GM18526 (cell line): ENCODE measurements around the gene ZNF462.

Experiments
- POLR2A ChIP-seq: IDR thresholded peaks from 3 replicates; pipeline ENCODE4 v1.6.1; 2011; ENCODE audit not compliant: insufficient read length; ENCODE audit errors: extremely low read depth

ZNF462 gene

DNA sequence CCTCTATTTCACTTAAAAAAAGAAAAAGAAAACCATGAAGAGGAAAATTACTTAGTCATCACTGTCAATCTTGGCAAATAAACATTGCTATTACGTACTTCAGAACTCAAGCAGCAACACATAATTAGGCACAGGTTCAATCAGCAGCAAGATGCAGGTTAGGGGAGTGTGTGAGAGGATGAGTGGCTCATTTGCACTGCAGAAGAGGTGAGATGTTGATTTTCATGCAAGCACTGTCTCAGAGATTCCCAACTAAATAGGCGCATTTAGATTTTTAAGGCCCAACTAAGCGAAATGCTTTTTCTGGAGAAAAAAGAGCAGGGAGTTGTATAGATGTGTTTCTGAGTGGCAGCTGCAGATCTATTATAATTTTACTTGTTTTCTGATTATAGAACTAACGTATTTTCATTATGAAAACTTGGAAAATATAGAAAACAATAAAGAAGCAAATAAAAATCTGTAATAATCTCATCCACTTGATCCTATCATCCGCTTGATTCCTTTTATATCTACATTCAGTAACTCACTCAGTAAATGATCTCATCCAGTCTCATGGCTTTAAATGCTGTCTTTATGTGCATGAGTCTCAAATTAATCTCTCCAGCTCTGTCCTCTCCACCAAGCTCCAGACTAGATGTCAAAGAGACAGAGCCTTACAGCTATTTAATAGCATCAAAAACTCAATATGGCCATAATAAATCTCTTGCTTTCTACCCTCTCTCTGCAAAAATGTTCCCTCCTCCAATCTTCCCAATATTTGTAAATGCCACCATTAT is 162.5 kb downstream of the ZNF462 start:
- no peak for TF ChIP-seq POLR2A

GRCh38 chr9:107029146-107029545 is 166.2 kb downstream of the ZNF462 start:
- no peak for TF ChIP-seq POLR2A

GRCh38 chr9:107033966-107034365 is 171.0 kb downstream of the ZNF462 start:
- no peak for TF ChIP-seq POLR2A

DNA sequence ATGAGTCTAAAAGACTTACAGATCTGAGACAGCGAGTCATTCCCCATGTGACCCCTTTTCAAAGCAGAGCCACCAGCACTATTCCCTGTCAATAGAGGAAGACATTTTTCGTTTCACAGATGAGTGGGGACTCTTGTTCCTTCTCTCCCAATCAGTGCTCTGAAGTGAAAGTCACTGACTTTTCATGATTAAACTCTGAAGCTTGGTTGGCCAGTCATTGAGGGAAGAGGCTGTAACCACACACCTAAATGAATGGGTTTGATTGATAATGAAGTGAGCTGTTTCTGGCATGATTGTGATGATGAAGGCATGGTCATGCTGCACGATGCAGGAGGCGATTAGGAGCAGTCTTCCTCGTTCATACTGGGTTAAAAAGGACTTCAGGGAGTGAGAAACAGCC is 171.9 kb downstream of the ZNF462 start:
- TF ChIP-seq POLR2A = no peak

DNA sequence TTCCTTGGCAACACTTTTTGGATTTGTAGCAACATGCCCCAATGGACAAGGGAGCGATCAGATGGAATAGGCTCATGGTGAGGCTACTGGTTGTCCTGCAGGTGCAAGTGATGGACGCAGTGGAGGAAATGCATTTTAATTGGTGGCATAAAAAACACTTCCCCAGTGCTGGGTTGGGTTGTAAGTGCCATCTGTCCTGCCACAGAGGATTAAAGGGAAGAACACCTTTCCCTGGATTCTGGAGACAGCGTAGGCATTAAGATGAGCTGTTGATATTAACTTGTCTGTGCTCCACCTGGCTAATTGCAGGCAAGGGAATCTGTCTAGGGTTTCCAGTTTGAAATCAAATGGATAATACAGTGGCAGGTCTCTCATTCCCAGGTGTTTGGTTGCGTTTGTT is 173.4 kb downstream of the ZNF462 start:
- no peak for TF ChIP-seq POLR2A

- TF ChIP-seq POLR2A = no peak
Measured at GRCh38 chr9:107039542-107039941, 176.6 kb downstream of the ZNF462 start.

- no peak for TF ChIP-seq POLR2A
Measured at GRCh38 chr9:107042606-107043005, 179.6 kb downstream of the ZNF462 start.

DNA sequence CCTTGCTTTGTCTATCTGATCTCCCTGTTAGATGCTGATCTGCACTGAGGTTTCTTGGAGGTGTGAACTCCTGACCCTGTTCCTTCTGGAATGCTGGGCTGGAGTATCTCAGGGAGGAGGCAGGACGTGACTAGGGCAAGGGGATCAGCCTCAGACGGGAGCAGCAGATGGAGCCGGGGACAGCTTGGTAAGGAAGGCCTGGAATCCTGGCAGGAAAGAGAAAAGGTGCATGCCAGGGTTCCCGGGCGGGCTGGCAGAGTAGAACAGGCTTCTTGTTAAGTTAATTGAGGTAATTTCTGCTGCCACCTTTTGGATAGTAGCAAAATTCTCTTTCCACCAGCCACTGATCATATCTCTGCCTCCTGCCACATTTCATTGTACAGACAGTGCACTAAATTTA is 180.9 kb downstream of the ZNF462 start:
- no peak for TF ChIP-seq POLR2A

DNA sequence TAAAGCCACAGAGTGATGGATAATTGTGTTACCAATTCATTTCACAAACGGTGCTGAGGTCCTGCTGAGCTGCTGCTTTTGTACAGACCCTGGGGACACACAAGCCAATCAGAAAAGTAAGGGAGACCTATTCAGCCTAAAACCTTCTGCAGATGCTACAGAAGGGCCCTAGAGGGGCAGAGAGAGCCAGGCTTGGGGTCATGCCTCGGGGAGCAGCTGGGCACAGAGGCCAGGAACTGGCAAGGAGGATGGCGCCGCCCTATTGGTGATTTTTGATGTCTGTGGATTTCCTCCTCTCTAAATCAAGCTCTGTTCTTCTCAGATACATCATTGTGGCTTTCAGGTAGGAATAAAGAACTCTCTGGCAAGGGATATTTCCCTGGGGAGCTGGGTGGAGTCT is 181.9 kb downstream of the ZNF462 start:
- TF ChIP-seq POLR2A = no peak

DNA sequence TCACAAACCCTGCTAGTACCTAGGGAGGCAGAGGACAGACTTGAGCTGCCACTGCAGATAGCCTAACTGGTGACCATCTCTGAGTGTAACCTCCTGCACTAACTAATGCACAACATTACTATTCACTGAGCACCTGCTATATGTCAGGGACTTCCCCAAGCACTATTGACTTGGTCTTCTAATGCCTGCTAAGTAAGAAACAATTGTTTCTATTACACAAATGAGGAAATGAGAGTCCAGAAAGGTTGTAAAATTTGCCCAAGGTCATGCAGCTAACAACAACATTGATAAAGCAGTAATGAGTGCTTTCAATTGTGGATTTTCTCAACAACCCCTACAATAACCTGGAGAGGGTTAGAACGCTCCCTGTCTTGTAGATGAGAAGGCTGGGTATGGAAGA is 183.7 kb downstream of the ZNF462 start:
- TF ChIP-seq POLR2A = no peak

DNA sequence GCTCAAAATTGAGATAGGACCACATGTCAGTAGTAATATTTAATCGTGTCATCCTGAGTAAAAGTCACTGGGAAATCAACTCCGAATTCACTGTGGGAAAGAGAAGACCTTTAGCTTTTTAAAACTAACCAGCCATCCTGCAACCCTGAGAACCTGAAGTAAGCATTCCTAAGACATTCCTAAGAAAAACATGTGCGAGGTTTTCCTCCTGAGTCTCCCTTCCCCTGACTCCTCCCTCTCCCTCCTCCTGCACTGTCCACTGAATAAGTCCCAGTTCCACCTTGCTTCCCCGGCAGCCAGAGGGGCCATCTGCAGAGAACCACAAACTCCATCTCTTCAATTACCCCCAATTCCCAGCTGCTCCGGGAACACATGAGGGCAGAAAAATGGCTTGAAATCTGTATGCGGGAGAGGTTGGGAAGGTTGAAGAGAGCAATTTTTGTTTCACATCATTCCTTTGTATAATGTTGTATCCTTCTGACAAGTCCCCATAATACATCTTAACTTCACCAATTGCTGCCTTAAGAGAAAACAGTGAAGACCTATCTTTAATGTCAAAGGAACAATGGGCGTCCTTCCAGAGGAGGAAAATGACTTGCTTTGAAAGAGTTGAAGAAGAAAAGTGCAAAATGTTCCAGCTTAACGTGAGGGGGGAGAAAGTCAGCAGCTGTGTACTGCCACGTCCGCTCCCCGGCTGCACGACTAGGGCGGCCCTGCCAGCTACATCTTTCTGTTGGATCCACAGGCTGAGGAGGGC is 186.3 kb downstream of the ZNF462 start:
- TF ChIP-seq POLR2A = no peak

GRCh38 chr9:107049803-107050184 is 186.8 kb downstream of the ZNF462 start:
- TF ChIP-seq POLR2A = no peak

DNA sequence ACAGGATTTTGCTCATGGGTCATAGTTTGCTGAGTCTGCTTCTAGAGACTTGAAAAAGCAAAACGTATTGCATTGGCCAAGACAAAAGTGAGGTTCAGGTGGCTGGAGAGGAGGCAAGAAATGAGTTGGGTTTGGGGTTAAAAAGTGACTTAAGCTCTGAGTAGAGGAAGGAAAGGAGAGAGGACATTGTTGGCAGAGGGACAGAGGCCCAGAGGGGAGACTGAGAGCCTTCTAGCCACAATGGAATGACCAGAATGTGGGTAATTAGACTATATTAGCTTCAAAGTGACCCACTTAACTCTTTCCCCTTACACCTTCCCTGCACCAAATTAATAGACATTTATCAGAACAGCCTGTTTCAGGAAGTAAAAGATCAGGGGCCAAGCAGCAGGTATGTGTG is 188.4 kb downstream of the ZNF462 start:
- no peak for TF ChIP-seq POLR2A

DNA sequence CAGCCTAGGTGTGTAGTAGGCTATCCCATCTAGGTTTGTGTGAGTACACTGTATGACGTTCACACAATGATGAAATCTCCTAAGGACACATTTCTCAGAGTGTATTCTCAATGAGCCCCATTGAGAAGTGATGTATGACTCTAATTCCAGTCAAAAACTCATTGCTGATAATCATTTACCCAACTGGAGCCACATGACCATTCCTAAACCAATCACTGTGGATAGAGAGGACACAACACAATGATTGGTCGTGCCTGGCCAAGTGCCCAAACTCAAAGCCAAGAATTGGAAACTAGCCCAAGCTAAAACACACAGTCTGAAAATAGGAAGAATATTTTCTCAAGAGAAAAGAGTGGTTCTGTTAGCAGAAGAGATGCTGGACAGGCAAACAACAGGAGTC is 191.2 kb downstream of the ZNF462 start:
- no peak for TF ChIP-seq POLR2A

GRCh38 chr9:107059220-107059619 is 196.3 kb downstream of the ZNF462 start:
- TF ChIP-seq POLR2A = no peak

- no peak for TF ChIP-seq POLR2A
Measured at GRCh38 chr9:107060062-107060461, 197.1 kb downstream of the ZNF462 start.
